Colonic mucosa (tissue), 4 donors: ENCODE results near the gene C1QTNF4. TPM values are rescaled to one million over a fixed set of nuclear protein-coding genes. Genes with fewer than 3 reads are reported as not detected.
"Not testable (repeated sequence)": the region's sequence is repeated elsewhere in the genome, so short reads cannot be mapped to it uniquely, and the experiment has no call there.

ENCODE experiments used
- DNase-seq: peaks from one replicate; pipeline ENCODE4 v3.0.0-alpha.2; 2020
- H3K27ac ChIP-seq: fragments of 200-600 bp; one replicate; pipeline ENCODE4 v1.8.0; 2021
- H3K27me3 ChIP-seq: fragments of 200-600 bp; one replicate; pipeline ENCODE4 v1.8.0; 2021
- H3K36me3 ChIP-seq: fragments of 200-600 bp; one replicate; pipeline ENCODE4 v1.8.0; 2021
- H3K4me1 ChIP-seq: fragments of 200-600 bp; one replicate; pipeline ENCODE4 v1.8.0; 2021; ENCODE audit warnings: mild to moderate bottlenecking
- H3K4me3 ChIP-seq: fragments of 200-600 bp; one replicate; pipeline ENCODE4 v1.8.0; 2021
- H3K9ac ChIP-seq, 2 donors: one replicate each; pipeline ENCODE4 v1.7.0; 2013; ENCODE audit warnings: control low read depth in 2 of 2, low read depth in 2 of 2, low read length in 2 of 2
- H3K9me3 ChIP-seq: fragments of 200-600 bp; one replicate; pipeline ENCODE4 v1.8.0; 2021
- CTCF ChIP-seq: fragments of 200-600 bp; IDR thresholded peaks from one replicate; pipeline ENCODE4 v1.8.0; 2022; ENCODE audit warnings: antibody characterized with exemption, mild to moderate bottlenecking
- intact Hi-C: fragments of 100-400 bp; cut with DNase I; formaldehyde crosslinking; loops from one replicate; pipeline ENCODE4 v1.14.1; 2022
- total RNA-seq, 2 donors: library from RNA; stranded (reverse); fragmentation: NEBNext Ultra II Directional in 1 of 2; extraction: Animal tissue kit (Norgen Biotek cat#: 25700) in 1 of 2; gene quantifications; one replicate each; pipeline ENCODE4 v1.2.1, GENCODE V29; 2021
- donor health status: healthy.
- donor health status: DM: no; HTN: no; CAD: no.
- donor health status: DM: no; HTN: no; CAD: no.

Gene C1QTNF4
- total RNA-seq, 2 donors from 2014 or later, result 0.35 to 0.85 TPM

- intact Hi-C loops, result no loop called here
- peak; percentile 92 for DNase-seq
- peak within 1 kb of the TSS; percentile 86 to 96 for H3K9ac ChIP-seq
- TF ChIP-seq CTCF, result peak; percentile 81
- H3K27ac ChIP-seq, result peak within 1 kb of the TSS; percentile 95
- H3K36me3 ChIP-seq, result no peaks in the 10 kb centered on the region
- no peaks in the 10 kb centered on the region for H3K9me3 ChIP-seq
- no peaks in the 10 kb centered on the region for H3K27me3 ChIP-seq
- peak within 1 kb of the TSS; percentile 90 for H3K4me3 ChIP-seq
- H3K4me1 ChIP-seq, result no peaks in the 10 kb centered on the region
These were observed 41.4 kb downstream of the C1QTNF4 start, which contains the start of gene CELF1 for GRCh38 chr11:47552566-47553405. TSS of gene CELF1 (minus strand) at chr11:47553132. CDS start at chr11:47499523, 53,609 bp downstream.

GRCh38 chr11:47552056-47552565 lies 42.1 kb downstream of the C1QTNF4 start:
- H3K36me3 ChIP-seq, result no peaks in the 10 kb centered on the region
- no peaks in the 10 kb centered on the region for H3K9me3 ChIP-seq
- no peak for TF ChIP-seq CTCF
- peak overlapping the region; percentile 95 for H3K27ac ChIP-seq
- intact Hi-C loops, result no loop called here
- H3K27me3 ChIP-seq, result no peaks in the 10 kb centered on the region
- H3K9ac ChIP-seq, result peak overlapping the region; percentile 86 to 96
- H3K4me1 ChIP-seq, result no peaks in the 10 kb centered on the region
- peak; percentile 57 for DNase-seq
- H3K4me3 ChIP-seq, result peak overlapping the region; percentile 90

GRCh38 chr11:47551086-47551485 lies 43.1 kb downstream of the C1QTNF4 start:
- H3K9ac ChIP-seq, result peak overlapping the region in 1 of 2 donors; percentile 96
- H3K36me3 ChIP-seq, result no peaks in the 10 kb centered on the region
- peak overlapping the region; percentile 95 for H3K27ac ChIP-seq
- DNase-seq, result no peak
- no peaks in the 10 kb centered on the region for H3K9me3 ChIP-seq
- H3K4me3 ChIP-seq, result no peak overlapping the region
- intact Hi-C loops, result no loop called here
- TF ChIP-seq CTCF, result peak; percentile 23
- H3K4me1 ChIP-seq, result no peaks in the 10 kb centered on the region
- no peaks in the 10 kb centered on the region for H3K27me3 ChIP-seq

GRCh38 chr11:47550288-47551047 lies 43.7 kb downstream of the C1QTNF4 start:
- no peaks in the 10 kb centered on the region for H3K4me1 ChIP-seq
- no peak for TF ChIP-seq CTCF
- H3K36me3 ChIP-seq, result no peaks in the 10 kb centered on the region
- no peaks in the 10 kb centered on the region for H3K9me3 ChIP-seq
- H3K4me3 ChIP-seq, result no peak overlapping the region
- no peak overlapping the region for H3K27ac ChIP-seq
- intact Hi-C loops, result no loop called here
- H3K27me3 ChIP-seq, result no peaks in the 10 kb centered on the region
- H3K9ac ChIP-seq, result peak overlapping the region in 1 of 2 donors; percentile 19
- DNase-seq, result no peak

GRCh38 chr11:47546274-47546673 lies 47.9 kb downstream of the C1QTNF4 start:
- not testable (repeated sequence) for H3K27ac ChIP-seq, H3K9ac ChIP-seq, H3K4me1 ChIP-seq, H3K27me3 ChIP-seq, H3K36me3 ChIP-seq, DNase-seq, H3K4me3 ChIP-seq, H3K9me3 ChIP-seq
- intact Hi-C loops, result loop anchor here (10.0 kb wide), 1 partner anchor 71 kb away; no protein-coding TSS in a partner anchor
